ENCODE results near the gene GALNT6. TPM values are rescaled to one million over a fixed set of nuclear protein-coding genes. Genes with fewer than 3 reads are reported as not detected.

GALNT6 gene
- total and polyA plus RNA-seq, 8 donors = 2.7 to 16.6 (median 9.3) TPM

DNA sequence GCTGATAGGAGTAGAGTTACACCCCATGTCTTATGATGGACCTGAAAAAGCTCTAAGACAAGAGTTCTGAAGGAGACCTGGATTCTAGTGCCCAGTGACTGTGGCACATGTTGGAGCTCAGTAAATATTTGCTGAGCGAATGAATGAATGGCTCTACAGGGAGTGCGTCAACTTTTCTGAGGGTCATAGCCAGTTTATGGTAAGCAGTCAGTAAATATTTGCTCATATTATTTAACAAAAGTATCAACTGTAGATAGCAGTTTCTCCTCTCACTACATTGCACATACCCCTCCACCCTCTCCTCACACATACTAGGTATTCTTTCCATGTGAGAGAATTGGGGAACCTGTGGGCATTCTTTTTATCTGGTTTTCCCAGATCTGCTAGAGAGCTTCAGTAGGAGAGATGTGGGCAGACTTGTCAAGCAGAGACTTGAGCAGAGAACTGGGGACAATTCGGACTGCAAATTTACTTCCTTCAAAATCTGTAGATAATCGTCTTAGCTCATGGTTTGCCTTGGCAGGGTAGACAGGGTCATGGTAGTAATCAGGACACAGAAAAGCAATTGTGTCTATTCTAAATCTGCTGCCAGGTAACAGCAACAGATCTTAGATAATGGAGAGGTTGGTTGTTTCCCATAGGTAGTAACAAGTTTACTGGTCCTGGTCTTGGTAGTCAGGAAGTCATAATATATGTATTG, 39.1 kb upstream of the GALNT6 start:
- Histone ChIP-seq H3K27ac (peak overlapping the region; percentile 28 to 79 (median 48)), H3K27me3 (no peaks in the 10 kb centered on the region), H3K4me3 (no peak overlapping the region), H3K9me3 (no peaks in the 10 kb centered on the region), H3K4me1 (peaks cover 0 to 10% (median 10%) of the 10 kb centered on the region in 3 donors), H3K36me3 (no peaks in the 10 kb centered on the region)
- DNase-seq = peak in 3 of 6 donors; percentile 21 to 70 (median 31)
- FAIRE-seq = no peak
- WGBS, 2 donors = 18 to 23% methylated on average over 4 of the region's 4 CpGs
- intact Hi-C loops (cut with DNase I) = no loop called here
- peak; percentile 88 to 93 (median 90) for ATAC-seq
- TF ChIP-seq, protein P1, sequence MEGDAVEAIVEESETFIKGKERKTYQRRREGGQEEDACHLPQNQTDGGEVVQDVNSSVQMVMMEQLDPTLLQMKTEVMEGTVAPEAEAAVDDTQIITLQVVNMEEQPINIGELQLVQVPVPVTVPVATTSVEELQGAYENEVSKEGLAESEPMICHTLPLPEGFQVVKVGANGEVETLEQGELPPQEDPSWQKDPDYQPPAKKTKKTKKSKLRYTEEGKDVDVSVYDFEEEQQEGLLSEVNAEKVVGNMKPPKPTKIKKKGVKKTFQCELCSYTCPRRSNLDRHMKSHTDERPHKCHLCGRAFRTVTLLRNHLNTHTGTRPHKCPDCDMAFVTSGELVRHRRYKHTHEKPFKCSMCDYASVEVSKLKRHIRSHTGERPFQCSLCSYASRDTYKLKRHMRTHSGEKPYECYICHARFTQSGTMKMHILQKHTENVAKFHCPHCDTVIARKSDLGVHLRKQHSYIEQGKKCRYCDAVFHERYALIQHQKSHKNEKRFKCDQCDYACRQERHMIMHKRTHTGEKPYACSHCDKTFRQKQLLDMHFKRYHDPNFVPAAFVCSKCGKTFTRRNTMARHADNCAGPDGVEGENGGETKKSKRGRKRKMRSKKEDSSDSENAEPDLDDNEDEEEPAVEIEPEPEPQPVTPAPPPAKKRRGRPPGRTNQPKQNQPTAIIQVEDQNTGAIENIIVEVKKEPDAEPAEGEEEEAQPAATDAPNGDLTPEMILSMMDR (IDR thresholded peaks at IDR 0.05) = no peak

DNA sequence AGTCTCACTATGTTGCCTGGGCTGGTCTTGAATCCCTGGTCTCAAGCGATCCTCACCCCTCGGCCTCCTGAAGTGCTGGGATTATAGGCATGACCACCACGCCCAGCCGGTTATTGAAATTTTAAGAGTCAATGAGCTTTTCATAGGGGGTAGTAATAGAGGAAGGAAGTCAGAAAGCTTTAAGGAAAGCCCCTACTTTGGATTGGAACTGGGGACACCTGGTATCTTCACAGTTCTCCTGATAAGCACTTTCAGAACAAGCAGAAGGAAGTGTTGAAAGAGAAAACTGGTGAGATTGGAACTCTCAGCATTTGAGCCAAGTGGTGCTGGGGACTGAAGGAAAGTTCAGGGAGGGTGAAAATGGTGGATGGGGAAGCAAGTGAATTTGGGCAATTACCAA, 38.5 kb upstream of the GALNT6 start:
- intact Hi-C loops (cut with DNase I) = loop anchor here in 2 of 3 donors (10.0 kb wide), 2 partner anchors 95 to 395 kb away; no protein-coding TSS in a partner anchor
- H3K4me1 ChIP-seq = peaks cover 0 to 16% (median 10%) of the 10 kb centered on the region in 3 donors
- ATAC-seq = no peak
- no peaks in the 10 kb centered on the region for H3K36me3 ChIP-seq
- DNase-seq = no peak
- H3K4me3 ChIP-seq = no peak overlapping the region
- H3K27me3 ChIP-seq = no peaks in the 10 kb centered on the region
- no peaks in the 10 kb centered on the region for H3K9me3 ChIP-seq
- TF ChIP-seq, protein P1 (IDR thresholded peaks at IDR 0.05) = no peak
- peak overlapping the region in 2 of 4 donors; percentile 68 to 79 for H3K27ac ChIP-seq
- whole genome bisulfite sequencing, 2 donors = 97 to 99% methylated on average over 4 of the region's 4 CpGs
- no peak for FAIRE-seq

DNA sequence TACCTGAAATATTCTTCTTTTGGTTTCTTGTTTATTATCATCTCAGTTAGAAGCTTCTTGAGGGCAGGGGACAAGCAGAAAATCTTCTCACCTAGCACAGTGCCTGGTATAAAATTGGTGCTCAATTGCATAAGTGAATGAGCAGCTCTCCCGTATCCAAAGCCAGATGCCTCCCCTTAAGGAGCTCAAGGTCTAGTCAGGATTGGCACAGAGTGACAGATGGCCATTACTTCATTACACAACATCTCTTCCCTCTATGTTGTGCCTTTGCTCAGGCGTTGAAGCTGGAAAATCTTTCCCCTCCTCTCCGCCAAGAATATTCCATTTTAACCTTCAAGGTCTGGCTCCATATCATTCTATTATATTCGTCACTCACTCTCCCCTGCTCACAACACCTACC, 37.0 kb upstream of the GALNT6 start:
- Histone ChIP-seq H3K9me3 (no peaks in the 10 kb centered on the region), H3K4me1 (peaks cover 0 to 18% (median 10%) of the 10 kb centered on the region in 3 donors), H3K36me3 (no peaks in the 10 kb centered on the region), H3K27ac (no peak overlapping the region), H3K4me3 (no peak overlapping the region), H3K27me3 (no peaks in the 10 kb centered on the region)
- FAIRE-seq = no peak
- DNase-seq = no peak
- intact Hi-C loops (cut with DNase I) = loop anchor here in 2 of 3 donors (10.0 kb wide), 2 partner anchors 97 to 397 kb away; no protein-coding TSS in a partner anchor
- no peak for ATAC-seq
- 88 to 92% methylated on average over 4 of the region's 4 CpGs for WGBS, 2 donors
- TF ChIP-seq, protein P1 (IDR thresholded peaks at IDR 0.05) = no peak

DNA sequence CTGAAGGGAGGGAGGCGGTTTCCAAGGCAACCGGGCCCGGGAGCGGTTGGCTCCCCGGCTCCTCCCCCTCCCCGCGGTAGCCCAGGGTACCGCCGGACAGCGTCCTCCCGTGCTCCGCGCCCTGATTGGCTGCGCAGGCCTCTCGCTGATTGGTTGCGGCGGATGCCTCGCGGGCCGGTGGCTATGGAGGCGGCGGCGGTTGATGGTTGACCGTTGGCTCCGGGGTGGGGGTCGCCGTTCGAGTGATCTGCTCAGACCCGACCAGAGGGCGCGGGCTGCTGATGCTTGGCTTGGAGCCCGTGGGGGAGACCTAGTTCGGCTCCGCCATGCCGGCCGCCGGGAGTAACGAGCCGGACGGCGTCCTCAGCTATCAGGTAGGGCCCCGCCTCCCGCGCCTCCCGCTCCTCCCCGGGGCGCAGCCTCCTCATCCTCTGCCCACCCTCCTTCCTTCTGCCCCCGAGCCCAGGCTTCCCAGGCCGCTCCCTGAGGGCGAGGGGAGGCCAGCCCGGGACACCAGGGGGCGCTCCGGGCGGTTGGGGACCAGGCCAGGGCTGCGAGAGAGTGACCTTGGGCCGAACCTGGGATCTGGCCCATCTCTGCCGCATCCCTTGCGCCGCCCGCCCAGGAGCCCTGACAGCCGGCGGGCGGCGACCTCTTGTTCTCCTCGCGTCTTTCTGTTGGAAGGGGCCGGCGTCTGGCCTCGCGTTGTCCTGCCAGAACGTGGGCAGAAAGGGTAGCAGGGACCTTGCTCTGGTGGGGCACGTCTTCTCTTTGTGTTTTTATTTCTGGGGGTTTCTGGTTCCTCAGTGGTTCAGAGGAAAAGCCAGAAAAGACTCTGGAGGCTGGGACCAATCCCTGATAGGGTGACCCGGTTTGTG, 33.7 kb upstream of the GALNT6 start, which contains the start of gene SLC4A8:
Gene SLC4A8, plus strand, starts transcription at position 170 of the 878 bp plus-strand sequence. Its CDS starts 157 bp downstream, at position 327.
- FAIRE-seq = no peak

More for the DNA sequence above, 33.7 kb upstream of the GALNT6 start, which contains the start of gene SLC4A8:
- no peaks in the 10 kb centered on the region for H3K36me3 ChIP-seq
- ATAC-seq (peak; percentile 74 to 87 (median 86)), DNase-seq (peak; percentile 56 to 89 (median 69))
- TF ChIP-seq, protein P1 (IDR thresholded peaks at IDR 0.05) = peak; percentile 23 to 68 (median 50)
- H3K27ac ChIP-seq = no peak within 1 kb of the TSS
- H3K27me3 ChIP-seq = no peaks in the 10 kb centered on the region
- no peaks in the 10 kb centered on the region for H3K9me3 ChIP-seq
- H3K4me3 ChIP-seq = peak within 1 kb of the TSS; percentile 7 to 48 (median 24)
- WGBS, 2 donors = 8 to 11% methylated on average over 61 to 73 of the region's 73 CpGs
- peaks cover 0 to 16% (median 4%) of the 10 kb centered on the region in 3 donors for H3K4me1 ChIP-seq
- intact Hi-C loops (cut with DNase I) = loop anchor here (5.0 to 10.0 kb wide), 3 partner anchors 100 to 400 kb away; no protein-coding TSS in a partner anchor

Measured in pancreas (tissue), 10 donors.